Stimulated activated CD4-positive, alpha-beta T cell treated with anti-CD3 and anti-CD28 coated beads, Interleukin-15, amount 100 ng/mL, for 1 hour (primary cell): ENCODE measurements around the gene KBTBD8.

Source experiments
- DNase-seq, 2 donors: peaks; one replicate each; pipeline ENCODE4 v3.0.0-alpha.2; 2020; ENCODE audit warnings: low read depth in 1 of 2, low spot score in 1 of 2

Gene KBTBD8

DNA sequence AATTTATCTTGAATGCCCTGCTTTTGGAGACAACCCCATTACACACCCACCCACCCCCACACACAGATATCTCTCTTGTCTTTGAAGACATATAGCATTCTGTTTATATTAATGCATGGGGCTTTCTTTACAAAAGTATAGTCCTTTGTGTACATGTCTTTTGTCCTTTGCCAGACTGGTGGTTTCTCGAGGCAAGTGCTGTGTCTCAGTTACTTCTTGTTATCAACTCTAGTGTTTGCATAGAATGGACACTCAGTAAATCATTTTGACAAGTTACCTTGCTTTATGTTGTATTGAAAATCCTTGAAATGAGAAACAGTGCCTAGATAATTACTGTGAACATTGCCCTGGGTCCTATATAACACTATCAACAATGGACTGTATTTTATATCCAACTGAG, 33.9 kb downstream of the KBTBD8 start:
- DNase-seq: no peak

DNA sequence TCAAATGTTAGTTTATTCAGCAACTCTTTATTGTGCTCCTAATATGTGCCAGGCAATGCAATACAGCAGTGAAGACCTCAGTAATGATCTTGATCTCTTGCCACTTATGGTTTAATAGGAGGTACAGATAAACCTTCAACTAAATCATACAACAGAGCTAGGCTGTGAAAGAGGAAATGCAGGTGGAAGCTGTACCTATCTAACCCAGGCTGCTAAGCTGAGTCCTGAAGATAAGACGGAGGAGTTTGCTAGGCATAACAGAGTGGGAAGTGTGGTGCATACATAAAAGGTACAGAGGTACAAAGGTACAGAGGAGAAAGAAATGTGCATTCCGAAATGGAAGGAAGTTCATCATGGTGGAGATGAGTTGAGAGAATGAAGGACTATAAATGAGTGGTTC, 35.0 kb downstream of the KBTBD8 start:
- DNase-seq: no peak

DNA sequence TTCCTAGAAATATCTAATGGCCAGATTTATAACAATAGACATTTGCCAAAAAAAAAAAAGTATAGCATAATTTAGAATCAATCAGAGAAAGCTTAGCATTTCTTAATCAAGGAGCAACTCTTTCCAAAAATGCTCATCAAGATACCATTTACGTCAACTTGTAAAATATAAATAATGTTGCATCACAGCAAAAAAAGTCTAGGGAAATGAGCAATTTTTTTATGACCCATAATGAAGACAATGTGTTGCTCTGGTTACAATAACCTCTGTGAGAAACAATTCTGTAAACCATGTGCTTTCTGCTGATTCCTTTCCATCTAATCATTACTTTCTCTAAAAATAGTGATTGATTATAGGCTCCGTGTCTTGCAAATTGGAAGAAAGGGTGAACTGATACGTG, 36.3 kb downstream of the KBTBD8 start:
- no peak for DNase-seq

DNA sequence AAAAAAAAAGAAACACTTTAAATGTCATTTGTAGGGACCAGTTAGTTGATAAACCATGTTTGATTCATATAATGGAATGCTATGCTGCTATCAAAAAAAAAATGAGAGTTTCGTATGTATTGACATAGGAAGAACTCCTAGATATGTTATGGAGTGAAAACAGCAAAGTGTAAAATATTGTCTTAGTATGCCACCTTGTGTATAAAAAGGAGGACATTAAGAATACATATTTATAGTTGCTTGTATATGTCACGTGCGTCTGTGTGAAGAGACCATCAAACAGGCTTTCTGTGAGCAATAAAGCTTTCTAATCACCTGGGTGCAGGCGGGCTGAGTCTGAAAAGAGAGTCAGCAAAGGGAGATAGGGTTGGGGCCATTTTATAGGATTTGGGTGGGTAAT, 39.5 kb downstream of the KBTBD8 start:
- no peak for DNase-seq

DNA sequence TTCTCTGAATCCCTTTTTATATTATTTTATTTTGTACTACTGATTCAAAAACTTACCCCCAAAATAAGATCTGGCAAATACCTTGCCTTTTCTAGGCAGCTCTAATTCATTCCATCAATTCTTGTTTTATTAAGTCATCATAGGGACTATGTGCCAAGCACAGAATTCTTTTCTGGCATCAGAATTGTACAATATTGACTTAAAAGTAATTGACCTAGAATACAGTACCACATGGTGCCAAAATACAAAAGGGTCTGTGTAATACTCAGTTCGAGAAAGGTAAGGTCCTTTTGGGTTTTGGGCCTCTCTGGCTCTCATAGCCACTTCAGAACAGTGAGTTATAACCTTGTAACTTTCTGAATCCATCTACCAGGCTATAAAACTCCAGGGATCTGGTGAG, 46.2 kb downstream of the KBTBD8 start:
- DNase-seq: no peak

DNA sequence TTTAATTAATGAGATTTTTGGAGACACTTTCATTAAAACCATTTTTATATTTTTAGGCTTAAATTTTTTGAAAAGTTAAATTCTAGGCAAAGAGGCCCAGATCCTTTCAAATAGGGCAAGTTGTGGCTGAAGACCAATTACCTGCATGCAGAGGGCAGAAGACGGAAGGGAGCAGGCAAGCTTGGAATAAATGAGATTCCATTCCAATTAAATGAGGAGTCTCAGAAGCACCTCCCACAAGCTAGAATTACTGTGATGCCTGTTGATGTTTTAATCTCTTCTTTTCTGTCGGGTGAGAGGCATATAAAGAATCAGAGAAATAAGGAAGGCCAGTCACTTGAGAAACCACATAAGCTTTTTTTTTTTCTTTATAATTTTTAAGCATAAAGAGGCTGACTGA, 46.8 kb downstream of the KBTBD8 start:
- DNase-seq: no peak

DNA sequence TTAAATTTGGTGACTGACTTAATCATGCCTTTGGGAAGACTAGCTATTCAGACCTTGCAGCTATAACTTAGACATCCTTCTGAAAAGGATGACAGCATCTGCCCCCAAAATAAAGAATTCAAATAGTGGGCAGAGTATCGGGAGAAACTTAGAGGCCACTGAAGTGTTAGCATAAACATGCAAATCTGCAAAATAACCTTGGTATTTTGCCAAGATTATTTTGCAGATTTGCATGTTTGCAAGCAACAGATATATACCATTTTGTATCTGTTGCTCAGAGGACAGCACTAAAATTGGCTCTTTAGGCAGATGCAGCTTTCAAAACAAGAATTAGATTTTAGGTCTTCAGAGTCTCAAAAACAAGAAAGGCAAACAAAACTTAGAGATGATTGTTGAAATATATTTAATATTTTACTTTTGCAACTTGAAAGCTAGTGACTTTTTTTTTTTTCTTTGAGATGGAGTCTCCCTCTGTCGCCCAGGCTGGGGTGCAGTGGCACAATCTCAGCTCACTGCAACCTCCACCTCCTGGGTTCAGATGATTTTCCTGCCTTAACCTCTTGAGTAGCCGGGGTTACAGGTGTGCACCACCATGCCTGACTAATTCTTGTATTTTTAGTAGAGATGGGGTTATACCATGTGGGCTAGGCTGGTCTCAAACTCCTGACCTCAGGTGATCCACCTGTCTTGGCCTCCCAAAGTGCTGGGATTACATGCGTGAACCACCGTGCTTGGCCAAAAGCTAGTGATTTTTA, 47.8 kb downstream of the KBTBD8 start:
- DNase-seq: no peak

DNA sequence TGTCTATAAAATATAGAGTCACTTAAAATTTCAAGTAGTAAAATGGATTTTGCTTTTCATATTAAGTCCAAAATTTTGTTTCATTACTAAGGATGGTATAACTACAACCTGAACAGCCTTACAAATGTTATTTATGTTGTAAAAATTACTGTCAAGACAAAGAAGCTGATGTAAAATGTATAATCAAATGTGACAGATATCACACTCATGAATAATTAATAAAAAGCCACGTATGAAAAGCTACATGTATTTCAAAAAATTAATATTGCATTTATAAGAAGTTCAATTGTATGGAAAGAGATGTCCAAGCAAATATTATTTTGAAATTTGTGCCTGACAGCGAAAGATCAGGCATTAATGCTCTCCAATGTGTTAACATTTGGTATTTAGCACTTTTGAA, 48.9 kb downstream of the KBTBD8 start:
- no peak for DNase-seq

DNA sequence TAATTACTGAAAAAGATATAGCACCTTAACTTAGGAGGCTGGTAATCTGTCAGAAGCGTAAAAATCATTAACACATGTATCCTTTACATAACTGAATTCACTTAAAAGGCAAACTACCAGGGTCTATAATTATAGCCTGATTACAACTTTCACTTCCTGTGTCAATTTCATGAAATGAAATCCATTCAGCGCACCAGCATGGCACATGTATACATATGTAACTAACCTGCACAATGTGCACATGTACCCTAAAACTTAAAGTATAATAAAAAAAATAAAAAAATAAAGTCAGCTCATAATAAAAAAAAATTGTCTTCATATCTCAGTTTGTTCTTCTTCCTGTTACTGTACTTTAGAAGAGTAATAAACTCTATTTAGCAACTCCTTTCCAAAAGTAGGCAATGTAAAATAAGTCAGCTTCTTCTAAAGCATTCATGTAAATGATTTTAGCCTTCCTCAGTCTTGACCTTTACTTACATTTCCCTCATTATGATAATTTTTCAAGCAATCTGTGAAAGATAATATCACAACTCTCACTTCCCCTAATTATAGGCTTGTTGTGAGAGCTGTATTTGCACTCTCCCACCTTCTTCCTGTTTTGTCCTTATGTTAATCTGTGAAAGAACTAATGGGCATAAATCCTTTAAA, 50.1 kb downstream of the KBTBD8 start:
- no peak for DNase-seq

DNA sequence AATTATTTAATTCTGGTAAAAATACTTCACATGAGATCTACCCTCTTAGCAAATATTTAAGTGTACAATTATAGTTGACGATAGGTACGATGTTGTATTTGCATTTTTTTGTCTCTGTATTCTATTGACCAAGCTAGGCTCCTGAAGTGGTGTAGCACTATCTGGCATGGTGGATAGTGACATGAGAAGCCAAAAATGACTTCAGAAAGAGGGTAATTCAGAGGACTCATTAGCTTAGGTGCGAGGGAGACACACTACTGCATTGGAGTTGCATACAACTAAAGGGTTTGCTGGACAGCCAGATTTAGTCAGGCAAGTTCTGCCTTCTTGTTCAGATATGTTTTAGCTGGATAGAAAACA, 50.6 kb downstream of the KBTBD8 start:
- DNase-seq: no peak

DNA sequence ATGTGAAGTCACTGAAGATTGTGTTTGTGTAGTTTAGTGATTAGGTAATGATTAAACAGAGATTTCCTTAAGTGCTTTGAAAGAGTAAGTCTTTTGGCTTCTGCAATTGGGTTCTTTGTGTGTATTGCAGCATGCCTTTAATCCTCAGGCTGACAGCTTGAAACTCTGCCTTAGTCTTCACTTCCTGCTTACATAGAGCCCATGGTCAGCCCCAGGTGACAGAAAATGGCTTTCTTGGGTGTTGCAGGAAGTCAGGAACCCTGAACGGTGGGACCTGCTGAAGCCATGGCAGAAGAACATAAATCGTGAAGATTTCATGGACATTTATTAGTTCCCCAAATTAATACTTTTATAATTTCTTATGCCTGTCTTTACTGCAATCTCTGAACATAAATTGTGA, 61.3 kb downstream of the KBTBD8 start:
- DNase-seq: no peak
